Liver (tissue), 3 donors: ENCODE measurements around the gene CRAMP1.

Experiments used
- ATF3 ChIP-seq: IDR thresholded peaks from 2 replicates; pipeline ENCODE4 v1.6.1; 2016; ENCODE audit warnings: antibody characterized with exemption
- CTCF ChIP-seq: fragments of 150-350 bp; IDR thresholded peaks from 2 replicates; pipeline ENCODE4 v1.5.1; 2017; ENCODE audit warnings: improper control_type of control experiment, low read depth, low read length; ENCODE audit not compliant: missing input control
- EGR1 ChIP-seq, 2 donors: IDR thresholded peaks; 2 replicates each; pipeline ENCODE4 v1.6.1; 2016 to 2018; ENCODE audit warnings: antibody characterized with exemption in 2 of 2, low read depth in 2 of 2
- GABPA ChIP-seq, 2 donors: IDR thresholded peaks in 1 of 2; conservative IDR thresholded peaks in 1 of 2; 2 replicates each; pipeline ENCODE4 v1.6.1; 2016; ENCODE audit warnings: antibody characterized with exemption in 2 of 2, mild to moderate bottlenecking in 1 of 2, moderate library complexity in 1 of 2
- JUND ChIP-seq, 2 donors: IDR thresholded peaks; 2 replicates each; pipeline ENCODE4 v1.6.1; 2016; ENCODE audit warnings: antibody characterized with exemption in 2 of 2
- SP1 ChIP-seq: IDR thresholded peaks from 2 replicates; pipeline ENCODE4 v1.6.1; 2018; ENCODE audit warnings: antibody characterized with exemption, mild to moderate bottlenecking
- TAF1 ChIP-seq: conservative IDR thresholded peaks from 2 replicates; pipeline ENCODE4 v1.6.1; 2016; ENCODE audit warnings: antibody characterized with exemption, mild to moderate bottlenecking
- donor health status: healthy.
- donor health status: healthy.

- TF ChIP-seq CTCF = no peak
- no peak for TF ChIP-seq JUND (IDR thresholded peaks at IDR 0.05)
- TF ChIP-seq SP1 = no peak
- TF ChIP-seq TAF1 = no peak
- TF ChIP-seq GABPA (IDR thresholded peaks at IDR 0.05 in 1 of 2, conservative IDR thresholded peaks at IDR 0.05 in 1 of 2) = no peak
- TF ChIP-seq ATF3 = no peak
- TF ChIP-seq EGR1 (IDR thresholded peaks at IDR 0.05; ENCODE audit: low read depth in 2 of 2) = no peak
Observed at GRCh38 chr16:1626327-1626726, 14.2 kb downstream of the CRAMP1 start.
